ENCODE data around the gene ZNF280B.
"Not testable (repeated sequence)": the region's sequence is repeated elsewhere in the genome, so short reads cannot be mapped to it uniquely, and the experiment has no call there.

Gene ZNF280B

GRCh38 chr22:22534604-22535415, 26.3 kb upstream of the ZNF280B start:
- DNase-seq (ENCODE audit: low spot score): no peak

DNA sequence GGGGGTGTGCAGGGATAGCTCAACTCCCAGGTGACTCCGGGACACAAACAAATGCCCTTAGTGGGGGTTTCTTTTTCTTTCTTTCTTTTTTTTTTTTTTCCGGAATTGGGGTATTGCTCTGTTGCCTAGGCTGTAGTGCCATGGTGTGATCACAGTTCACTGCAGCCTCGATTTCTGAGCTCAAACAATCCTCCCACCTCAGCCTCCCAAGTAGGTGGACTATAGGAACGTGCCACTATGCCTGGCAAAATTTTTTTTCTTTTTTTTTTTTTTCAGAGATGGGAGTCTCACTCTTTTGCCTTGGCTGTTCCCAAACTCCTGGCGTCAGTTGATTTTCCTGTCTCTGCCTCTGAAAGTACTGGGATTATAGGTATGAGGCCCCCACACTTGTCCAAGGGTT, 25.3 kb upstream of the ZNF280B start:
- DNase-seq (ENCODE audit: low spot score): no peak

DNA sequence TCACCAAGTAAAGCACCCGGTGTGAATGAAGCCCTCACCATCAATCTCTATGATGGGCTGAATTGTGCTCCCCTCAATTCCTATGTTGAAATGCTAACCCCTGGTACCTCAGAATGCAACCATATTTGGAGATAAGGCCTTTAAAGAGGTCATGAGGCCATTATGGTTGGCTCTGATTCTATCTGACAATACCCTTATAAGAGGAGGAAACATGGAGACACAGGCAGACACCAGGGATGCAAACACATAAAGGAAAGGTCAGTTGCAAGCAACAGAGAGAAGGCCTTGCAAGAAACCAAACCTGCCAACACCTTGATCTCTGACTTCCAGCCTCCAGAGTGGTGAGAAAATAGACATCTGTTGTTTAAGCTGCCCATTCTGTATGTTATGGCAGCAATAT, 24.9 kb upstream of the ZNF280B start:
- no peak for DNase-seq (ENCODE audit: low spot score)

DNA sequence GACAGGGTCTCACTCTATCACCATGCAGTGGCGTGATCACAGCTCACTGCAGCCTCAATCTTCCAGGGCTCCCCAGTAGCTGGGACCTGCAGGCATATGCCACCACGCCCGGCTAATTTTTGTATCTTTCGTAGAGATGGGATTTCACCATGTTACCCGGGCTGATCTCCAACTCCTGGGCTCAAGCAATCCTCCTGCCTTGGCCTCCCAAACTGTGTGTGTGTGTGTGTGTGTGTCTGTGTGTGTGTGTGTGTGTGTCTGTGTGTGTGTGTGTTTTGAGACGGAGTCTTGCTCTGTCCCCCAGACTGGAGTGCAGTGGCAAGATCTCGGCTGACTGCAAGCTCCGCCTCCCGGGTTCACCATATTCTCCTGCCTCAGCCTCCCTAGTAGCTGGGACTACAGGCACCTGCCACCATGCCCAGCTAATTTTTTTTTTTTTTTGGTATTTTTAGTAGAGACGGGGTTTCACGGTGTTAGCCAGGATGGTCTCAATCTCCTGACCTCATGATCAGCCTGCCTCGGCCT, 24.1 kb upstream of the ZNF280B start:
- DNase-seq (ENCODE audit: low spot score): not testable (repeated sequence)

DNA sequence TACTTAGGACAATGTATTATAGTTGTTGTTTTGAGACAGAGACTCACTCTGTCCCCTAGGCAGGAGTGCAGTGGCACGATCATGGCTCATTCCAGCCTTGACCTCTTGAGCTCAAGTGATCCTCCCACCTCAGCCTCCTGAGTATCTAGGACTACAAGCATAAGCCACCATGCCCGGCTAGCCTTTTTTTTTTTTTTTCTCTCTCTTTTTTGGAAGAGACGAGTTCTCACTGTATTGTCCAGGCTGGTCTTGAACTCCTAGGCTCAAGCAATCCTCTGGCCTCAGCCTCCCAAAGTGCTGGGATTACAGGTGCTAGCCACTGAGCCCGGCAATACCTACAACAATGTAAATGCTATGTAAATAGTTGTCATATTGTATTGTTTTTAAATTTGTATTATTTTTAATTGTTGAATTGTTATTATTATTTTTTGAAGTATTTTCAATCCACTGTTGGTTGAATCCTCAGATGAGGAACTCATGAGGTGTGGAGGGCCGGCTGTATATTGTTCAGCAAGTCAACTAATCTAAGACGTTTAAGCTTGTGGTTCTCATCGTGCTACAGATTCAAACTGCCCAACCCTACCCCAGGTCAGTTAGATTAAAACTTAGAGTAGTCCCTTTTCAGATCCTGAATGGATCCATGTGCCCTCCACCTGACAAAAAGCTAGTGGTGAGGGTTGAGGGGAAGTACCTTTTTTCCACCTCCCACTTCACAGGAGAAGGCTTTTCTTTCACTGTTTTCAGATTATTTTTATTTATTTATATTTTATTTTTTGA, 23.4 kb upstream of the ZNF280B start:
- DNase-seq (ENCODE audit: low spot score): no peak

DNA sequence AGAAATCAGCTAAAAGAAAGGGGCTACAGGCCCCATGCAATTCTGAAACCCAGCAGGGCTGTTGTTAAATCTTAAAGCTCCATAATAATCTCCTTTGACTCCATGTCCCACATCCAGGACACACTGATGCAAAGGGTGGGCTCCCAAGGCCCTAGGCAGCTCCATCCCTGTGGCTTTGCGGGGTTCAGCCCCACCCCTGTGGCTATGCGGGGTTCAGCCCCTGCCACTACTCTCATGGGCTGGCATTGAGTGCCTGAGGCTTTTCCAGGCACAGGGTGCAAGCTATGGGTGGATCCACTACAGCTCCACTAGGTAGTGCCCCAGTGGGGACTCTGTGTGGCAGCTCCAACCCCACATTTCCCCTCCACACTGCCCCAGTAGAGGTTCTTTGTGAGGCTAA, 20.2 kb upstream of the ZNF280B start:
- DNase-seq (ENCODE audit: low spot score): no peak

GRCh38 chr22:22527312-22527711, 18.8 kb upstream of the ZNF280B start:
- DNase-seq (ENCODE audit: low spot score): no peak

GRCh38 chr22:22526125-22526912, 17.8 kb upstream of the ZNF280B start:
- DNase-seq (ENCODE audit: low spot score): no peak

DNA sequence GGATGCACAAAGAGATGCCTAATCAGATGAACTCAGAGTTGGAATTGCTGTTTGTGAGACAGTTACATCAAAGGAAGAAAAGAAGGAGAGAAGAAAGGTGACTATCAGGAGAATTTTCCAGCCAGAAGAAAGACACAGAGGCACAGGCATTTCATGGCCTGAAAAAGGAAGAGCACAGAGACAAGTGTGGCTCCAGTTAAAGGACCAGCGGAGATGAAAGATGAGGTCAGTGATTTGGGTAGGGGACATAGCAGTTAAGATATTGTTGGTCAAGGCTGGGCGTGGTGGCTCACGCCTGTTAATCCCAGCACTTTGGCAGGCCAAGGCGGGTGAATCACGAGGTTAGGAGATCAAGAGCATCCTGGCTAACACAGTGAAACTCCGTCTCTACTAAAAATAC, 15.0 kb upstream of the ZNF280B start:
- no peak for DNase-seq (ENCODE audit: low spot score)

DNA sequence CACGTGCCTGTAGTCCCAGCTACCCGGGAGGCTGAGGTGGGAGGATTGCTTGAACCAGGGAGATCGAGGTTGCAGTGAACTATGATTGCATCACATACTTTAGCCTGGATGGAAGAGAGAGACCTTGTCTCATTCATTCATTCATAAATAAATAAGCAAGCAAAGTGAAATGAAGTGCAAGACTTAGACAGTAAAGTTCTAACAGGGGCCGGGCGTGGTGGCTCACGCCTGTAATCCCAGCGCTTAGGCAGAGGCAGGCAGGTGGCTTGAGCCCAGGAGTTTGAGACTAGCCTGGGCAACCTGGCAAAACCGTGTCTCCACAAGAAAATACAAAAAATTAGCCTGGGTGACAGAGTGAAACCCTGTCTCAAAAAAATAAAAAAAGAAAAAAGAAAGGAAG, 13.1 kb upstream of the ZNF280B start:
- DNase-seq (ENCODE audit: low spot score): no peak

- no peak for DNase-seq (ENCODE audit: low spot score)
These were observed 12.4 kb upstream of the ZNF280B start for GRCh38 chr22:22520667-22521602.

DNA sequence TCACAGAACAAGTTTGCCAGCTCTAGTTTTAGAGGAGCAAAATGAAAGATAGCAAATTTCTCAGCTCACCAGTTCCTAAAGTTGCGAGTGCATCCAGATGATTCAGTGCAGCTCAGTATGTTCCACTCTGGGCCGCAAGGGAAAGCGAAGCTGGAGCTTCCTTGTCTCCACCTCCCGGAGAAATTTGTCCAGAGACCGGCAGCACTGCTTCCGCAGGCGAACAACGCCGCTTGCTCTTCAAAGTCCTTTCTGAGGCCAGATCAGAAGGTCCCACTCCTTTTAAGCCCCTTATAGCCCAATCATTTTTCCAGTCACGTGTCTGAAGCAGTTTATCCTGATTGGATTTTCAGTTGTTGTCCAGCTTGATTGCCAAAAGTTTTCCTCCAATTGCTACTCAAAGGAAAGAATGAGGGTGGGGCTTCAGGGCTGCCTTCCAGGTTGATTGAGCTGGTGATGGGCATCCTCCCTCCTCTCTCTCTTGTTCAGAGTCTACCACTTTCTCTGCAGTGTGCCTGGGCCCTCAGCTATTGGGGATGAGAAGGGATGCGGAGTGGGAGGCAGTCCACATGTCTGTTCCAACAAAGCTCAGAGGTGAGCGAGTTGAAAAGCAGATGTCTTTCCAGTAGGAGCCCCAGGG, 11.6 kb upstream of the ZNF280B start, which contains the start of gene ZNF280A:
TSS of gene ZNF280A (minus strand) at position 251 of the 637 bp plus-strand sequence. CDS start 4,640 bp downstream, outside the sequence.
- no peak for DNase-seq (ENCODE audit: low spot score)

DNA sequence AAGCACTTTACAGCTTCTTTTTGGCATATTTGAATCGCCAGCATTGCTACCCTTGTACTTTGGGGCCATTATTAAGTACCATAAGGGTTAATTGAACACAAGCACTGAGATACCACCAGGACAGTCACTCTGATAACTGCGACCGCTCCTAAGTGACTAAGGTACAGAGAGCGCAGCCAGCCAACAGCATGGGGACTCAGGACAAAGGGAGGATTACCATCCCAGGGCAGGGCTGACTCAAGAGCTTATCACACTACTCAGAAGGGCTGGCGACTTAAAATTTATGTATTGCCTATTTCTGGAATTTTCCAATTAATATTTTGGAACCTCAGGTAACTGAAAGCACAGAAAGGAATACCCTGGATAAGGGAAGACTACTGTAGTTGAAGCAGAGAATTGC, 11.0 kb upstream of the ZNF280B start:
- DNase-seq (ENCODE audit: low spot score): no peak

GRCh38 chr22:22516992-22517391, 8.4 kb upstream of the ZNF280B start:
- DNase-seq (ENCODE audit: low spot score): no peak

GRCh38 chr22:22515890-22516289, 7.3 kb upstream of the ZNF280B start:
- no peak for DNase-seq (ENCODE audit: low spot score)

- not testable (repeated sequence) for DNase-seq (ENCODE audit: low spot score)
These were observed 5.9 kb upstream of the ZNF280B start for GRCh38 chr22:22514431-22514830.

- DNase-seq (ENCODE audit: low spot score): no peak
These were observed 5.1 kb upstream of the ZNF280B start for GRCh38 chr22:22513619-22514018.

DNA sequence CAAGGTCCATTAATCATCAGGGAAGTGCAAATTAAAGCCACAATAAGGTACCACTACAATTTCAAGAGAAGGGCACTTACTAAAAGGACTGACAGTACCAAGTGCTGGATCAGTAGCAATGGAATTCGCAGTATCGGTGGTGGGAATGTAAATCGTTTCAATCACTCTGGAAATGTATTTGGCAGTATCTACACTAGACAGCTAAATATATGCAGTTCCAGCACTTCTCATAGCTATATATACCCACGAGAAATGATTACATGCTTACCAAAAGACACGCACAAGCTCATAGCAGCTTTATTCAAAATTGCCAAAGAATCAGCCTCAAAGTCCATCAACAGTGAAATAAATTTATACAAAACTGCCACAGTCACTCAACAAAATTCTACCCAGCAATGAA, 4.4 kb upstream of the ZNF280B start:
- no peak for DNase-seq (ENCODE audit: low spot score)

DNA sequence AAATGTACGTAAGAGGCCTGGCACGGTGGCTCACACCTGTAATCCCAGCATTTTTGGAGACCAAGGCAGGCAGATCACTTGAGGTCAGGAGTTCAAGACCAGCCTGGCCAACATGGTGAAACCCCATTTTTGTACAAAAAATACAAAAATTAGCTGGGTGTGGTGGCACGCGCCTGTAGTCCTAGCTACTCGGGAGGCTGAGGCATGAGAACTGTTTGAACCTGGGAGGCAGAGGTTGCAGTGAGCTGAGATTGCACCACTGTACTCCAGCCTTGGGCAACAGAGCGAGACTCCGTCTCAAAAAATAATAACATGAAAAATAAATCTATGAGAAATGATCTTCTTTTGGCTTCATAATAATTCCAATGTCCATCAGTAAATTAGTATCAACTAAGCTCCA, 2.3 kb upstream of the ZNF280B start:
- DNase-seq (ENCODE audit: low spot score): not testable (repeated sequence)

GRCh38 chr22:22509912-22510311, 1.4 kb upstream of the ZNF280B start:
- DNase-seq (ENCODE audit: low spot score): not testable (repeated sequence)
